ENCODE results near the gene RHNO1. TPM values are rescaled to one million over a fixed set of nuclear protein-coding genes. Genes with fewer than 3 reads are reported as not detected.

Gene RHNO1
- total RNA-seq, 1 experiment from 2014 or later = 49.5 TPM

GRCh38 chr12:2934371-2934770, 57.3 kb downstream of the RHNO1 start:
- H3K4me3 Mint-ChIP-seq = no peak overlapping the region
- peaks cover 23% of the 10 kb centered on the region for H3K36me3 Mint-ChIP-seq
- no peak for ATAC-seq
- no peaks in the 10 kb centered on the region for H3K4me1 Mint-ChIP-seq
- ChIA-PET CTCF (interaction anchor here (0.7 to 2.1 kb wide), 4 partner anchors 10 to 100 kb away, joined by 3 to 6 read pairs (median 3); partner anchors contain the start of gene TULP3), POLR2A (no interaction called here)
- no peaks in the 10 kb centered on the region for H3K27me3 Mint-ChIP-seq (ENCODE audit: low read depth)
- H3K27ac Mint-ChIP-seq = no peak overlapping the region
- TF ChIP-seq MAX (CRISPR knock-in tag; IDR thresholded peaks at IDR 0.05) = no peak
- TF ChIP-seq ATF1 (CRISPR knock-in tag; IDR thresholded peaks at IDR 0.05) = no peak
- no peak for TF ChIP-seq ATF3 (CRISPR knock-in tag; conservative IDR thresholded peaks at IDR 0.05)
- no peak for TF ChIP-seq ZNF317 (CRISPR knock-in tag; IDR thresholded peaks at IDR 0.05; ENCODE audit: borderline replicate concordance, low read depth)
- no peak for TF ChIP-seq ESRRA (CRISPR knock-in tag; IDR thresholded peaks at IDR 0.05; ENCODE audit: borderline replicate concordance)
- no peak for DNase-seq (ENCODE audit: low spot score)
- H3K9me3 Mint-ChIP-seq = no peaks in the 10 kb centered on the region

GRCh38 chr12:2936301-2936700, 59.3 kb downstream of the RHNO1 start:
- ATAC-seq (no peak), DNase-seq (ENCODE audit: low spot score) (no peak)
- TF ChIP-seq E2F5 (CRISPR knock-in tag; IDR thresholded peaks at IDR 0.05) (no peak), ZNF416 (CRISPR knock-in tag; IDR thresholded peaks at IDR 0.05) (no peak), NFATC4 (CRISPR knock-in tag; IDR thresholded peaks at IDR 0.05) (no peak), TEAD1 (CRISPR knock-in tag; IDR thresholded peaks at IDR 0.05) (no peak), ATF1 (CRISPR knock-in tag; IDR thresholded peaks at IDR 0.05) (no peak), SOX15 (CRISPR knock-in tag; IDR thresholded peaks at IDR 0.05) (no peak), MLX (CRISPR knock-in tag; IDR thresholded peaks at IDR 0.05) (no peak), CDX4 (CRISPR knock-in tag; IDR thresholded peaks at IDR 0.05; ENCODE audit: borderline replicate concordance) (no peak), ARID4B (CRISPR knock-in tag; IDR thresholded peaks at IDR 0.05; ENCODE audit: borderline replicate concordance) (no peak), NR2C2 (CRISPR knock-in tag; IDR thresholded peaks at IDR 0.05) (no peak), JAZF1 (CRISPR knock-in tag; IDR thresholded peaks at IDR 0.05) (no peak), USF2 (CRISPR knock-in tag; IDR thresholded peaks at IDR 0.05) (no peak), PRRX2 (CRISPR knock-in tag; IDR thresholded peaks at IDR 0.05) (no peak)
- Mint-ChIP-seq H3K36me3 (peaks cover 9% of the 10 kb centered on the region; the same call in 1 of the 2 replicates), H3K27ac (no peak overlapping the region), H3K4me3 (no peak overlapping the region), H3K27me3 (ENCODE audit: low read depth) (no peaks in the 10 kb centered on the region), H3K9me3 (no peaks in the 10 kb centered on the region), H3K4me1 (no peaks in the 10 kb centered on the region)
- POLR2A ChIA-PET = no interaction called here
- CTCF ChIA-PET = interaction anchor here (0.6 to 1.1 kb wide), 2 partner anchors 52 to 1255 kb away, joined by 3 read pairs; no protein-coding TSS in a partner anchor

Data from WTC11 (cell line).